GM15510 (cell line): Measurements from ENCODE around the gene PGP.

Source experiments
- POLR2A ChIP-seq: IDR thresholded peaks from 3 replicates; pipeline ENCODE4 v1.6.1; 2011; ENCODE audit warnings: borderline replicate concordance; ENCODE audit not compliant: insufficient read length; ENCODE audit errors: extremely low read depth

PGP gene

DNA sequence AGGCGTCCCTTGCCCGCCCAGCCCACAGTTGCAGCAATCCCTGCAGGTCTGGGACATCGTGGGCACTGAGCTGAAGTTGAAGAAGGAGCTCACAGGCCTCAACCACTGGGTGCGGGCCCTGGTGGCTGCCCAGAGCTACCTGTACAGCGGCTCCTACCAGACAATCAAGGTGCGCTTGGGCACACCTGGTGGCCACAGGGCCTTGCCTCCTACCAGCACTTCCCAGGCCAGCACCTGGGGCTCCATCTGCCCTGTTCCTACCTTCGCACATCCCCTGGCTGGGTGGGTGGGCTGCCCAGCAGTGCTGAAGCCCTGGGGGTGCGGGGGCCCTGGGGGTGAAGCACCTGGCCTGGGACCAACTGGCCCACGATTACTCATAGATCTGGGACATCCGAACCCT, 39.2 kb downstream of the PGP start:
- TF ChIP-seq POLR2A = no peak

DNA sequence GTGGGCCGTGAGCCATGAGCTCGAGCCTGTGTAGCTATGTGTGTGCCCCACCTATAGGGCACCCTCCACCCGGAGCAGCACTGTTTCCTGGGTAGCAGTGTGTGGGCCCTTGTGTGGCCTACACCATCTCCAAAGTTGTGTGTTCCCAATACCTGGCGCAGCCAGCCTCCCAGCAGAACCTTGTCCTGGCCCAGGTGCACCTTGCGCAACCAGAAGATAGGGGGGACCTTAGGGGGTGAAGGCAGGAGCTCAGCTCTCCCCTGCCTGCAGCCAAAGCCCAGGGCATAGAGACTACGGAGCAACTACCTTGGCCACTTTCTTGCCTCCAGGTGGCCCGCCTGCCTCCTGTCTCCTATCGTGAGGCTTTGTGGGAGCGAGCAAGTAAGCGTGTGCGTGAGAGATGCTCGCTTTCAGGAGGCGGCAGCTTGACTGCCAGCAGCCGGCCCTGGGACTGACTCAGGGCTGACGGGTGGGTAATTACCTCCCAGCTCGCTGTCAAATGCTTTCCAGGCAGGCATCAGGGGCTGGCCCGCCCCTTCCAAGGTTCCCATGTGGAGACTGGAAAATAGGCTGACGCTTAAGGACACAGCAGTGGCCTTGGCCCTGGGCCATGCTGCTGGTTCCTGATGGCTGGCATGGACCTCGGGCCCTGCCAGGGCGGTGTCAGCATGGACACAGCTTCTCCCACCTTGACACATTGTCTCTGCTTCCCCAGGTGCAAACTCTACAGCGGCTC, 40.1 kb downstream of the PGP start:
- no peak for TF ChIP-seq POLR2A

DNA sequence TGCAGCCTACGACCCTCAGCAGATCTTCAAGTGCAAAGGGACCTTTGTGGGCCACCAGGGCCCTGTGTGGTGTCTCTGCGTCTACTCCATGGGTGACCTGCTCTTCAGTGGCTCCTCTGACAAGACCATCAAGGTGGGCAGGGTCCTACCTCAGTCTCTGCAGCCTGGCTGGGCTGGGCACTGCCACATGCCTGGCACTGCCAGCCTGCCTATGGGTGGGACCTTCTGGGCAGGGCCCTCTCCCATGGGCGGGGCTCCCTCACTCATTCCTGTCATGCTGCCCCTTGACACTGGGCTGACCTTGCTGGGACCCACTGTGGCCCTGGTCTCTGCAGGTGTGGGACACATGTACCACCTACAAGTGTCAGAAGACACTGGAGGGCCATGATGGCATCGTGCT, 40.7 kb downstream of the PGP start:
- TF ChIP-seq POLR2A = no peak

DNA sequence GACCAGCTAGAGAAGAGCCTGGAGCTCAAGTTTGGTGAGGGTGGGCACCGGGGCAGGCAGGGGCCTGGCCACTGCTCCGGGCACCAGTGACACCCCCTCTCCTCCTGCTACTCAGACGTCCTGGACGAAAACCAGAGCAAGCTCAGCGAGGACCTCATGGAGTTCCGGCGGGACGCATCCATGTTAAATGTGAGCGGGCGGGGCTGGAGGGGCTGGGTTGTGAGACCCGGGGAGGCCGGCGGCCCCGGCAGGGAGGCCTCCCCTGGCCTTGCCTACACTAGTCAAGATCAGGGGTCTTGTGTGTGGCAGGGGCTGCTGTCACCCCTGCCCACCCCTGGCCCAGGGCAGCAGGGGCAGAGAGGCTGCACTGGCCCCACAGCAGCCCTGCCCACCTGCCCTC, 41.3 kb downstream of the PGP start:
- TF ChIP-seq POLR2A = no peak

DNA sequence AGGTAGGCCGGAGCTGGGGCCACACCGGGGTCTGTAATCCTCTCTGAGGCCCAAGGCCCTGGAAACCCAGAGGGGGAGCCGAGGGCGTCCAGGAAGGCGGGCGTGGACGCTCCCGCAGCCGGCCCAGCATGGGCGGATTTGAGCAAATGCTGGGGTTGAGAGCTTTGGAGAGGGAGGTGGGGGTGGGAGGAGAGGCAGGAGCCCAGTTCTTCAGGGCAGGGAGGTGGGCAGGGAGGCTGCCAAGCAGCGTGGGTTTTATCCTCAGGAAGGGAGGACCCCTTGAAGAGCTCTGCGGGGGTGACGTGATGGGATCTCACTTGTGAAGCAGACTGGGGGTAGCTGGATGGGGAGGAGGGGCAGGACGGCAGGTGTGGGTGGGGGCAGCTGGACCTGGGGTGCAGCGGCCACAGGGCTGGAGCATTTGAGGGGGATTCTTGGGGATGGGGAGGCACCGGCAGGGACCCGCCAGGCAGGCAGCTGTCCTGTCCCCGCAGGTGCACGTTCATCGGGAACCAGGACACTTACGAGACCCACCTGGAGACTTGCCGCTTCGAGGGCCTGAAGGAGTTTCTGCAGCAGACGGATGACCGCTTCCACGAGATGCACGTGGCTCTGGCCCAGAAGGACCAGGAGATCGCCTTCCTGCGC, 41.8 kb downstream of the PGP start:
- no peak for TF ChIP-seq POLR2A

DNA sequence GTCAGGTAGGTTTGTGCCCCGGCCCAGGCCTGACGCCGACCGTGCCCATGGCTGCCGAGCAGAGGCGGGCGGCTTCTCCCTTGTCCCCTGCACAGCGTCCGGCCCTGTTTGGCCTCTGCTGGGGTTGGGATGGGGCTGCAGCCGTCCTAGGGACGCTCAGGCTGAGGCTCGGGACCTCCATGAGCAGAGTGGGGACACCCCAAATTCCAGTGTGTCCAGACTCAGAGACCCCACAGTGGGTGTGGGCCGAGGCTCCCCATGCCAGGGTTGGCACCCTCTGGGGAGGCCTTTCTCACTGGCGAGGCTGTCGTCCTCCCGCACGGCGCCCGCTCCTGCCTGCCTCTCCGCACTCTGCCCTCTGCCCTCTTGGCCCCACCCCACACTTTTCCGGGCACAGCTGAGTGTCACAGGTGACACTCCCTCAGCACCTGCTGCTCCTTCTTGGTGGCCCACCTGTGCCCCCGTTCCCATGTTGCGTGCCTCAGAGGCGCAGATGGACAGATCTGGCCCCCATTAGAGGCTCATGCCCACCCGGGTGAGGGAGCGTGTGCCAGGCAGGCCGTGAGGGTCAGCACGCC, 43.0 kb downstream of the PGP start:
- no peak for TF ChIP-seq POLR2A

DNA sequence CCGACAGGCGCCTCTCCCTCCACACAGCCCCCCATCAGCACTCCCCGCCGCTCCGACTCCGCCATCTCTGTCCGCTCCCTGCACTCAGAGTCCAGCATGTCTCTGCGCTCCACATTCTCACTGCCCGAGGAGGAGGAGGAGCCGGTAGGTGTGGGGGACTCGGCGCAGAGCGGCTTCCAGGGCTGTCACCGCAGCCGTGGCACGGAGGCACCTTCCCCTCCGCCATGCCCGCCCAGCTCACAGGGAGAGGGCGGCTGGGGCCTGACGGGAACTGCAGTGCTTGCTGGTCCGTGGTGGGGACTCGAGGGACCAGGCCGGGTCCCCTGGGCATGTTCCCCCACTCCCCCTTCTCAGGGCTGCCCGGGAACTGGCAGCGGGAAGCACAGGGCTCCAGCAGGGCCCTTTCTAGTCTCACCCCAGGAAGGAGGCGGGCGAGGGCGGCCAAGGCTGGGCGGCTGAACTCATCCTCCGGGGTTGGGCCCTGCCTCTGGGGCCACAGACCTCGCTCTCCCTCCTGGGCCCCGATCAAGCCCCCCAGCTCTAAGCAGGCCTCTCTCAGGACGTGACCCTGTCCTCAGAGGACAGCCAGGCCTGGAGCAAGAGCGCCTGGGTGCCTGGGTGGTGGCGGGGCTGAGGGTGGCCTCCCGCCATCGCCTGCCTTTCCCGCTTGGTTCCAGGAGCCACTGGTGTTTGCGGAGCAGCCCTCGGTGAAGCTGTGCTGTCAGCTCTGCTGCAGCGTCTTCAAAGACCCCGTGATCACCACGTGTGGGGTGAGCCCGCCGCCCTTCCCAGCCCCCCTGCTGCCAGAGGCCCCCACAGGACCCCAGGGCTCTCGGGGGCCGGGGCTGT, 43.8 kb downstream of the PGP start:
- TF ChIP-seq POLR2A = no peak

DNA sequence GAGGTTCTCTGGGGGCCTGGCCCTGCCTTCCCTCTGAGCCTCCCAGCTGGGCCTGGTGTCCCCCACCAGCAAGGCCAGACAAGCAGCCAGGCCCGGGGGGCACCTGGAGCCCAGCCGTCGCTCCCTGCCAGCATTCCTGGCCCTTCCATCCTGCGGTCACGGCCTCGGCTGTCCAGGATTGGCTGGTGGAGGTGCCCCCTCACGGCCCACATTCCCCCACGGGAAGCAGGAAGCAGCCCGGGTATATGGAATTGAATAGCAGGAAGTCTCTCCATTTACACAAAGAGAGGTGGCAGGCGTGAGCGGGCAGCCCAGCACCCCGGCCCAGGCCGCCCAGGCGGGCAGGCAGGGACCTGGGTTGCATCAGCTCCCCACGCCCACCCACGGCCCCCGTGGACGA, 44.6 kb downstream of the PGP start:
- TF ChIP-seq POLR2A = no peak

DNA sequence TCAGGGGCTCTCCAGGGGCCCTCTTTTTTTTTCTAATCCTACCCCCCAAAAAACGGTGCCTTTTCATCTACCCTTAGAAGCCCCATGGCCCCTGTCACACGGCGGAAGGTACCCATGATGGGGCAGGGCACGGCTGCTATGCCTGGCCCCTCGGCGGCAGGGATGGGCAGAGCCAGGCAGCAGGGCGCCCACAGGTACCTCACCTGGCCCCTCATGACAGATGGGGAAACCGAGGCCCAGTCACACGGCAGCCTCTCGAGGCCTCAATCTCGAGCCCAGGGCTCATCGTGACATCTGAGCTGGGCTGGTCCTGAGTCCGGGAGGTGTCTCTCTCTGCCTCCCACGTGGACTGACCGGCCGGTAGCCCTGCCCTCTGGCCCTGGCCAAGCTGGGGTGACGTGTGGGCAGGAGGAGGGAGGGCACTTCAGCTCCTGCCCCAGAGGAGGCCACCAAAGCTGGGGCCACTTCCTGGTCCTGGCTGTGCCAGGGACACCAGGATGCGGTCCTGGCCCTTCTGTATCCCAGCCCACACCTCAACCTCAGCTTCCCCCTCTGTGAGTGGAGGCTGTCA, 47.5 kb downstream of the PGP start:
- TF ChIP-seq POLR2A = no peak

DNA sequence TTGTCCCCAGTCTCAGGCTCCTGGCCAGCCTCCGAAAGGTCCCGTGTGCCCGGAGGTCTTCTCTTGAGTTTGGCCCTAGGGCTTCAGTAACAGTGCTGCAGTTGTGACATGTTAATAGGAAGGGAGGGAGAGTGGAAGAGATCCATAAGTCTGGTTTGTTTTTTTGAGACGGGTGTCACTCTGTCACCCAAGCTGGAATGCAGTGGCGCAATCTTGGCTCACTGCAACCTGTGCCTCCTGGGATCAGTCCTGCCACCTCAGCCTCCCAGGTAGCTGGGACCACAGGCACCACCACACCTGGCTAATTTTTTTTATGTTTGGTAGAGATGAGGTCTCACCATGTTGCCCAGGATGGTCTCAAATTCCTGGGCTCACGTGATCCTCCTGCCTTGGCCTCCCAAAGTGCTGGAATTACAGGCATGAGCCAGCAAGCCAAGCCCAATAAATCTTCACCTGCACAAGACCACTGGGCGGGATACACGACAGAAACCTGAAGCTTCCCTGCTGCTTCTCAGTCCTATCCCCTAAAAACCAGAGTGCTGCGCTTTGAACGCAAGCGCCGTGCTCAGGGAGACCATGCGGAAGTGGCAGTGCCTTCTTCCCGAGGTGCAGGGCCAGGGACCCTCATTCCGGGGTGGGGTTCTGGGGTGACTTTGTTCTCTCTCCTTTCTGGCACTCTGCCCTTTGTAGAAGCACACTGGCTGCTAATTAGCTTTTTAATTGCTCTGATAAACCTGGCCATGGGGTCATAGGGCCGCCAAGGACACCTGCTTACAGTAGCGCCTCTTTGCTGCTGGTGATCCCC, 48.2 kb downstream of the PGP start:
- TF ChIP-seq POLR2A = no peak

DNA sequence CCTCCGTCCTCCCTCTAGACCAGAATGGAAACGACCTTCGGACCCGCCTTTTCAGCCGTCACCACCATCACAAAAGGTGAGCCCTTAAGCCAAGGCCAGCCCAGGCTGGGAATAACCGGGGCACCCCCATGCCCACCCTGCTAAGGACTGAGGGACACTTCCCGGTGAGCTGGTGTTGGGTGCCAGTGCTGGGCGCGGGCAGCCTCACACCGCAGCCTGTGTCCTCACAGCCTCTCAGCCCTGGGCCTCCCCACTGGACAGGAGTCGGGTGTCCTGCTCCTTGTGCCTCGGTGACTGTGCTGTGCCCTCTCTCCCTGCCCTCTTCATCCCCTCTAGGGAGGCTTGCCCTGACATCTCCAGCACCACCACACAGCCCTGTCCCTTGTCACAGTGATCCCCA, 48.8 kb downstream of the PGP start:
- TF ChIP-seq POLR2A = no peak

DNA sequence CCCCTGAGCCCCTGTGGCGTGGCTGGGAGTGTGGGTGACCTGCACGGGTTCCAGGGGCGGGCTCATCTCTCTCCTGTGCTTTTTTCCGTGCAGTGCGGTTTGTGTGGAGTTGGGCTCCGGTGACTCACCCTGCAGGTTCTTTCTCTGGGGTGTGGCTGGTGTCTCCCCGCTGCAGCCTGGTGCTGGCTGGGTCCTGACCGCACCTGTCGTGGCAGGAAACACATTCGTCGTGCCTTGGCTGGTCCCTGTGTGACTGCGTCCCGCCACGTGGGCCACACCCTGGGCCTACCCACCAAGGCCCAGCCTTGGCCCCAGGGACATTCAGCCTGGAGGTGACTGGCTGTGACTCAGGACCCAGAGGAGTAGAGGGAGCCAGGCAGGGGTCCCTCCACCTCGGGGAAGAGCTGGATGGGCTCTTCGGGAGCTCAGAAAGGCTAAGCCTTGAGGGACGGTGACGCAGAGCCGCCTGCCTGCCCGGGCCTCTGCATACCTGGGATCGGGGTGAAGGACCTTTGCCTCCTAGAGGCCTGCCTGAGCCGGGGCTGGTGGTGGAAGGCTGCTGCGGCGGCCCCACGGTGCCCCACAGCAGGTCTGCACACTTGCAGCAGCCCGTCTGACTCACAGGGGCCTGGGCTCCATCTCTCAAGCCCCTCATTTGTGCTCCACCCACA, 51.3 kb downstream of the PGP start:
- no peak for TF ChIP-seq POLR2A

DNA sequence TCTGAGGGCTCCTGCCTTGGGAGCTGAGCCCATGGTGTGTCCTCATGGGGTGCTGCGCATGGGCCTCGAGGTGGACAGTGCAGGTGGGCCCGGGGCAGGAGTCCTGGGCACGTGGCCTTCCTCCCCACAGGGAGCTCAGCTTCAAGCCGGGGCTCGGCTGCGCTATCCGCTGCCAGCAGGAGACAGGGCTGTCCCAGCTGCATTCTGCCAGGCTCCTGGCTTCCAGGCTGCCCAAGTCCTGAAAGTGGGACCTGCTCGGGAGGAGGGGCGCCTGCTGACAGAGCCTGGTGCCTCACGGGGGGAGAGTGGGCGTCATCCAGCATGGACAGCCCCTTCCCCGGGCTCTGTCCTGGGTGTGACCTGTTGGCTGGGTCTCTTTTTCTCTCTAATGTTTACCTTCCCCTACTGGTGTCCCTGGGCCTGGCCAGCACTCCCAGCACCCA, 51.9 kb downstream of the PGP start:
- no peak for TF ChIP-seq POLR2A
